GM21619 (cell line): ENCODE measurements around the gene RNF150.
"Not testable (repeated sequence)": the region's sequence is repeated elsewhere in the genome, so short reads cannot be mapped to it uniquely, and the experiment has no call there.

Experiments used
- ATAC-seq: cut with Tn5 transposase; IDR thresholded peaks from one replicate; pipeline ENCODE4 v1.9.1; 2021; ENCODE audit not compliant: unreplicated experiment

RNF150 gene

GRCh38 chr4:140834839-140835495, 298.3 kb downstream of the RNF150 start:
- ATAC-seq = no peak

GRCh38 chr4:140833280-140833679, 300.0 kb downstream of the RNF150 start:
- ATAC-seq = no peak

GRCh38 chr4:140829825-140830224, 303.4 kb downstream of the RNF150 start:
- peak; percentile 82 for ATAC-seq

GRCh38 chr4:140826701-140827027, 306.6 kb downstream of the RNF150 start:
- ATAC-seq = no peak

- not testable (repeated sequence) for ATAC-seq
These were observed 312.7 kb downstream of the RNF150 start for GRCh38 chr4:140820520-140820919.

- ATAC-seq = no peak
These were observed 313.7 kb downstream of the RNF150 start for GRCh38 chr4:140819610-140820009.

- ATAC-seq = no peak
These were observed 314.8 kb downstream of the RNF150 start for GRCh38 chr4:140818433-140818832.

GRCh38 chr4:140816806-140817510, 316.3 kb downstream of the RNF150 start:
- ATAC-seq = no peak

- no peak for ATAC-seq
These were observed 319.5 kb downstream of the RNF150 start for GRCh38 chr4:140813804-140814203.

GRCh38 chr4:140812916-140813315, 320.4 kb downstream of the RNF150 start:
- ATAC-seq = no peak

GRCh38 chr4:140811429-140811828, 321.8 kb downstream of the RNF150 start:
- ATAC-seq = no peak

GRCh38 chr4:140810591-140811169, 322.6 kb downstream of the RNF150 start:
- ATAC-seq = not testable (repeated sequence)
